Measurements from ENCODE around the gene EIF2AK2.

The EIF2AK2 gene

DNA sequence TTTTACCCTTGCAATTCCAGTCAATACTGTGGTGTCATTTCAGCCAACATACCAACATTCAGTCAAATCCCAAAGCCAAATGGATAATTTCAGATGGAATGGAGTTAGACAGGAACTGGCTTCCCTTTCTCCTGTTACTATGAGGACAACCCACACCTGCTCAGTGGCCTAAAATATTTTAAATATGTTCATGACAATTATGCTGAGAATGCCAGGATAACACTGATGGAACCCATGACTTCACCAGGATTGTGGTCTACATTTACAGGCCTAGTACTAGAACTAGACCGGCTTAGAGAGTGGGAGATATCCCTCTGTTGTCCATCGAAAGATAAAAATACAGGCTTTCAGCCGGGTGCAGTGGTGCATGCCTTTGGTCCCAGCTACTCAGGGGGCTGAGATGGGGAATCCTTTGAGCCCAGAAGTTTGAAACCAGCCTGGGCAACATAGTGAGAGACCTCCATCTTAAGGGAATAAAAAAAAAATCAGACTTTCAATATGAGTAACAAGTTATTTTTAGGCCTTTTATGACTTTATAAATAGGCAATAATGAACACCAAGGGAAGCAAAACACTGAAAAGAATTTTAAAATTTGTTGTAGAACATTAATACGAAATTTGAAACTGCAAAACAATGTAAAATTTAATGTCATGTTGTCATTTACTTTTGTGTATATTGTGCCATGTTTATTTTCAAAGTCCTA lies 58.2 kb downstream of the EIF2AK2 start:
- no peak for DNase-seq

GRCh38 chr2:37096568-37096967 lies 60.2 kb downstream of the EIF2AK2 start:
- DNase-seq: no peak

DNA sequence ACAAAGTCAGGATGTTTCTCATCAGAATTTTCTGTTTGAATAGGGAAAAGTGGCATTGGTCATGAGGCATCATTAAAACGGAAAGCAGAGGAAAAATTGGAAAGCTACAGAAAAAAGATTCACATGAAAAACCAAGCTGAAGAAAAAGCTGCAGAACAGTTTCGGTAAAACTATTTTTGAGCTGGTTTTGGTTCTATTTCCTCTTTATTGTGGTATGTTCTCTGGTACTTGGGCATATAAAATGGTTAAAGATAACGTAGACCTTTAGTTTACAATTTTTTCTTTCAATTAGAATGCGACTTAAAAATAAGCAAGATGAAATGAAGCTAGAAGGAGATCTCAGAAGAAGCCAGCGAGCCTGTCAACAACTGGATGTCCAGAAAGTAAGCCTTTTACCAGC lies 64.9 kb downstream of the EIF2AK2 start:
- no peak for DNase-seq

- no peak for DNase-seq
These were observed 66.7 kb downstream of the EIF2AK2 start for GRCh38 chr2:37090019-37090477.

DNA sequence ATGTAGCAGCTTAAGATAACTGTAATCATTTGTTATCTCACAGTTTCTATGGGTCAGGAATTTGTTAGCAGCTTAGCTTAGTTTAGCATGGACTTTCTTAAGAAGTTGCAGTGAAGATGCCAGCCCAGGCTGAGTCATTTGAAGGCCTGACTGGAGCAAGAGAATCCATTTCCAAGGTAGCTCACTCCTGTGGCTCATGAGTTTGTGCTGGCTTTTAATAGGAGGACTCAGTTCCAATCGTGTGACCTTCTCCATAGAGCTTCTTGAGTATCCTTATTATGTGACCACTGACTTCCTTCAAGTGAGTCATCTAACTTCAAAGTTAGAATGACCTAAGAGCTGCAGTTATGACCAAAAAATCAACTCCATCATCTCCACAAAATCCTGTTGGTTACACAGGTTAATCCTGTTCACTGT lies 71.0 kb downstream of the EIF2AK2 start:
- no peak for DNase-seq

- no peak for DNase-seq
These were observed 72.0 kb downstream of the EIF2AK2 start for GRCh38 chr2:37084797-37085196.

GRCh38 chr2:37083873-37084794 lies 72.6 kb downstream of the EIF2AK2 start, which contains the start of the genes GPATCH11 and HEATR5B:
TSS of gene GPATCH11 (plus strand) at chr2:37084518. CDS start at chr2:37088382, 3,864 bp downstream.
TSS of gene HEATR5B (minus strand) at chr2:37084372. CDS start at chr2:37083414, 958 bp downstream.
- DNase-seq: peak; percentile 88

GRCh38 chr2:37080689-37081088 lies 76.1 kb downstream of the EIF2AK2 start:
- DNase-seq: no peak

DNA sequence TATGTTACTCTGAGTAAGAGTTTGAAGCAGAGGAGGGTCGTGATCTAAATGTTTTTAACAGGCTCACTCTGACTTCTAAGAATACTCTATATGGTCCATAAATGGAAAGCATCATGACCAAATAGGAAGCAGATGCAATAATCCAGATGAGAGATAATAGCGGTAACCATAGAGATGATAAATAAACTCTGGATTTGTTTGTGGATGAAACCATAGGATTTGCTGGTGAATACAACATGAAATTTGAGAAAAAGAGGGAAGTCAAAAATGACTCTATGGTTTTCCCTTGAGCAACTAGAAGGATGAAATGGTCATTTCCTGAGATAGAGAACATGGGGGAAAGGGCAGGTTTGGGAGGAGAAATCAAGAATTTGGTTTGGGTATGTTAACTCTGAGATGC lies 76.5 kb downstream of the EIF2AK2 start:
- DNase-seq: no peak

DNA sequence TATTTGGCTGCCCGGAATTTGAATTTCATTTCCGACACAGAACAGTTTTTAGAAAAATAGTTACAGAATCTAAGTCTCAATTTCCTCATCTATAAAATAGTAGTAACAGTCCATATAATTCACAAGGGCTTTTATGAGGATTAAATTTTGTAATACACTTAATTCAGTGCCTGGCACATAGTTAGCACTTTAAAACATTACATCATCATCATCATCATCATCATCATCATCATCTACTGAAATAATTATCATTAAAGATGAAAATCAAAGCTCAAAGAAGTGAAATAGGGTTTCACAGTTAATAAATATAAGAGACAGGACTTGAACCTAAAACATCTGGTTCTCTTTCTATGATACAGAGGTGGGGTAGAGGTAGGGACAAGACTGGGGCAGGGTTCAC lies 85.8 kb downstream of the EIF2AK2 start:
- no peak for DNase-seq

DNA sequence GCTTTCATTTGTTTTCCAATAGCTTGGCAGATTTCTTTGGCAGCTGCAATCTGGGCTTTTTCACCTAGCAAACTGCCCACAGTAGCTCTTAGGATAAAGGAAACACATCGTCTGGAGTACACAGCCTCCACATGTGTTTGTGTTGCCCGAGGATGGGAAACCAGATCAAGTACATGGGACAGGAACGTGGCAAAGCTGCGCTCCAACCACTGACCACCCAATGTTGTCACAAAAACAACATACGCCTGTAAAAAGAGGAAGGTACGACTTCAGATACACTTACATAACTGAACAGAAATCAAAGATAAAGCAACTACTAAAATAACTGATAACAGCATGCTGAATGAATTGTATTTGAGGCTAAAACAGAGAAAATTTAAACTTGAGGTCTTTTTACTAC lies 88.1 kb downstream of the EIF2AK2 start:
- DNase-seq: no peak

DNA sequence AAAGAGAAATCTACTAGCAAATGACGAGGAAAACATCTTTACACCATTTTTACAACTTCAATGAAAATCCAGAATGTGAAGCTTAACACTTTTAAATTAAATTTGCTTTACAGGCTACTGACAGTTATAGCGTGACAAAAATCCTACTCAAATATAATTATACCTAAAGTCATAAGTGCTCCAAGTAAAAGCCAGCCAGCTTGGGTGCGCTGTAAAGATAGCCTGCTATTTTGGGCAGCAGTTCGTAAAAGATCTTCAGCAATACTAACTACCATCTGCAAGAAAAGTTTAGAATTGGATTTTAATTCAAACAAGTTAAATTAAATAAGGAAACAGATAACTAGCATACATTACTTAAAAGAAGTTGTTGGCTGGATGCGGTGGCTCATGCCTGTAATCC lies 95.0 kb downstream of the EIF2AK2 start:
- DNase-seq: no peak

GRCh38 chr2:37061013-37061711 lies 95.6 kb downstream of the EIF2AK2 start:
- no peak for DNase-seq

GRCh38 chr2:37060446-37060845 lies 96.3 kb downstream of the EIF2AK2 start:
- DNase-seq: no peak

DNA sequence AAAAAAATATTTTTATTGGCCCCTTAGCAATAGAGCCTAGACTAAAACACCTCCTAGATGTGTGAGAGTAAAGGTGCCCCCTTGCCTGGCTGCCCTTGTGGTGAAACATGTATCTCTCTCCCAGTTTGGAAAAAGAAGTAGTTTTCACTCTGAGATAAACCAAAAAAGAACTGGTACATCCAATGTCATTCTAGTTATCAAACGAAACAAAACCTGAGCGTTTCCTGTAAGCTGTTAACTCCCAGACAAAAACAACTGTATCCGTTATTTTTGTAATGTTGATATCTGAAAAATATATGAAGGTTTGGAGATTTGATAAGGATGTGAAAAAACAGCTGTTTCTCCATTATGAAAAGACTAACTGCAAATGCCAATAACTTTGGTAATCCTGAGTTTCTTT lies 96.9 kb downstream of the EIF2AK2 start:
- DNase-seq: no peak

DNA sequence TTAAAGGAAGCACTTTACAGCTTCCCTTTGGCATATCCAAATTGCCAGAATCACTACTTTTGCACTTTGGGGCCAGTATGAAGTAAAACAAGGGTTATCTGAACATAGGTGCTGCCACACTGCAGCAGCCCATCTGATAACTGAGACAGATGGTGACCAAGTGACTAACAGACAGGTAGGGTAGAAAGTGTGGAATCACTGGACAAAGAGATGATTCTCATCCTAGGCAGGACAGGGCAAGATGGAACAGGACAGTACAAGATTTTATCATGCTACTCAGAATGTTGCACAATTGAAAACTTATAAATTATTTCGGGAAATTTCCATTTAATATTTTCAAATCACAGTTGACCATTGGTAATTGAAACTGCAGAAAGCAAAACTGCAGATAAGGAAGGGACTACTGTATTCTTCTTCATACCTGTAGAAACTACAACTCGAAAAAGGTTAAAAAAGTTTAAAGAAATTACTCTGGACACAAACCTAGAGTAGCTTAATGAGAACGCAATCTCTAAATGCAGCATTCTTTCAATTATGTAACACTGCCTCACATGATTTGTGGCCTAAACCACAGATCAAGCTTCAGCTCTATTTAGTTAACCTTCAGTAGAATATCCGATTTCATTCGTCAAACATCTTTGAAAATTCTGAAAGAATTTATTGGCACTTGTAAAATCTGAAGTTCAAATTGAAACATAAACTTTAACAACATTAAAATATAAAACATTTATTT lies 104.0 kb downstream of the EIF2AK2 start:
- no peak for DNase-seq

Data from effector CD4-positive, alpha-beta T cell (primary cell).